H1 (cell line): ENCODE results near the gene ZNF516.

Source experiments
- EP300 ChIP-seq, 2 experiments: IDR thresholded peaks; 1 replicate in 1 of 2; 2 replicates in 1 of 2; pipeline ENCODE4 v1.6.1; 2011 to 2012; ENCODE audit warnings: low read depth in 2 of 2, low read length in 2 of 2, mild to moderate bottlenecking in 2 of 2, borderline replicate concordance in 1 of 2, inconsistent platforms in 1 of 2, moderate library complexity in 1 of 2
- ZNF274 ChIP-seq: IDR thresholded peaks from 2 replicates; pipeline ENCODE4 v1.7.0; 2012; ENCODE audit warnings: low read length, borderline replicate concordance; ENCODE audit errors: extremely low read depth

DNA sequence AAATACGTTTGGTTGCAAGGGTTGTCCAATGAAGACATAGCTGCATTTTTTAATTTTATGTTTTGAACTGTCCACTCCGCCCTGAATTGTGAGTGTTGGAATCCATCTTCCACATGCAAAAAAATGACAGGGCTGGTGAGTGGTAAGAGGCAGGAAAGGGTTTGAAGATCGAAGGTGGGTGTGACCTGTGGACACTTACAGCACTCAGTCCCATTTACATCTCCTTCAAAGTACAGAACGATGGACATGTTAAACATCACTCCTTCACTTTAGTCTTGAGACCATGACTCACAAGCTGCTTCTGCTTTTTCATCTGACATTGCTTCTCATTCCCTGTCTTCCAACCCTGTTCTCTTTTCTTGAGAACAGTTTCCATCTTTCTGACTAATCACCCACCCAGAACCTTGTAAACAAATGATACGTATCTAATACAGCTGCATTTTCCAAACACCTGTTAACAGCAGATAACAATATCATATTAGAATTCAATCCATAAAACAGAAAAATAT, 179.3 kb downstream of the ZNF516 start:
- no peak for TF ChIP-seq ZNF274
- no peak for TF ChIP-seq EP300 (IDR thresholded peaks at IDR 0.05; ENCODE audit: borderline replicate concordance in 1 of 2, low read depth in 2 of 2, low read length in 2 of 2)
